Endothelial cell of umbilical vein (primary cell): ENCODE measurements around the gene PPP1CA. TPM values are rescaled to one million over a fixed set of nuclear protein-coding genes. Genes with fewer than 3 reads are reported as not detected.

Experiments
- BruUV-seq: library from RNA; stranded (reverse); fragments of 400-500 nt; replicated peaks from 2 replicates; lab custom pipeline; 2021; lab: Mats Ljungman, UMichigan
- CTCF ChIA-PET: fragments of 300-600, 350-600 bp; sonication (Branson Sonifier 250); formaldehyde crosslinking; loops from one replicate; lab custom pipeline; 2021; ENCODE audit warnings: antibody characterized with exemption, inconsistent platforms; lab: Charles Lee
- POLR2A ChIA-PET: fragments of 300-600, 350-600 bp; sonication (Branson Sonifier 250); formaldehyde crosslinking; loops from one replicate; lab custom pipeline; 2021; ENCODE audit warnings: antibody characterized with exemption, inconsistent platforms; lab: Charles Lee
- DNase-seq: peaks from one replicate; pipeline ENCODE4 v3.0.0-alpha.2; 2011; ENCODE audit warnings: low read depth, low spot score
- FAIRE-seq: peaks from 2 replicates; lab custom pipeline; 2011; peaks lifted over from hg19 to GRCh38; lab: Jason Lieb, UNC
- H2AFZ ChIP-seq: 2 replicates; pipeline ENCODE4 v1.6.0; 2012; ENCODE audit warnings: low read depth, low read length, control low read depth, inconsistent platforms
- H3K27ac ChIP-seq: 2 replicates; pipeline ENCODE4 v1.5.1; 2011; ENCODE audit warnings: low read depth, mild to moderate bottlenecking, control low read depth, low read length, moderate library complexity; ENCODE audit not compliant: insufficient read depth
- H3K27me3 ChIP-seq, 2 experiments: 2 replicates each; pipeline versions ENCODE4 v1.6.0 to v1.6.1; 2011; ENCODE audit warnings: low read length in 2 of 2, mixed read lengths in 1 of 2; ENCODE audit not compliant: control insufficient read depth in 2 of 2, insufficient read depth in 2 of 2
- H3K36me3 ChIP-seq, 2 experiments: 2 replicates in 1 of 2; 3 replicates in 1 of 2; pipeline ENCODE4 v1.5.1; 2011; ENCODE audit warnings: low read length in 2 of 2, mild to moderate bottlenecking in 1 of 2, moderate library complexity in 1 of 2; ENCODE audit not compliant: control insufficient read depth in 2 of 2, insufficient read depth in 2 of 2; ENCODE audit errors: extremely low read depth in 1 of 2
- H3K4me1 ChIP-seq: 3 replicates; pipeline ENCODE4 v1.5.1; 2011; ENCODE audit warnings: mild to moderate bottlenecking, low read length; ENCODE audit not compliant: control insufficient read depth, insufficient read depth; ENCODE audit errors: extremely low read depth
- H3K4me2 ChIP-seq: 2 replicates; pipeline ENCODE4 v1.6.1; 2011; ENCODE audit warnings: low read length, control low read depth, mixed read lengths; ENCODE audit not compliant: insufficient read depth
- H3K4me3 ChIP-seq, 3 experiments: fragments of 200-600 bp in 1 of 3; sonication (generic), shearing (Covaris generic) in 1 of 3; replicated peaks in 1 of 3; 2 replicates each; pipeline ENCODE4 v1.5.1; 2011 to 2016; ENCODE audit warnings: control low read depth in 3 of 3, low read length in 3 of 3, mild to moderate bottlenecking in 2 of 3, inconsistent platforms in 1 of 3, low read depth in 1 of 3, moderate library complexity in 1 of 3; ENCODE audit not compliant: insufficient read depth in 1 of 3
- H3K79me2 ChIP-seq: 2 replicates; pipeline ENCODE4 v1.6.0; 2012; ENCODE audit warnings: low read length, inconsistent platforms; ENCODE audit not compliant: control insufficient read depth, insufficient read depth
- H3K9ac ChIP-seq: replicated peaks from 2 replicates; pipeline ENCODE3; 2011; ENCODE audit warnings: low read length, control low read depth; ENCODE audit not compliant: insufficient read depth; ENCODE audit errors: extremely low read depth
- H3K9me1 ChIP-seq: replicated peaks from 3 replicates; pipeline ENCODE4 v1.6.0; 2011; ENCODE audit warnings: mild to moderate bottlenecking, low read length; ENCODE audit not compliant: control insufficient read depth, insufficient read depth; ENCODE audit errors: extremely low read depth
- H3K9me3 ChIP-seq: replicated peaks from 2 replicates; pipeline ENCODE4 v1.5.1; 2012; ENCODE audit warnings: low read length, inconsistent platforms; ENCODE audit not compliant: control insufficient read depth, insufficient read depth
- H4K20me1 ChIP-seq: replicated peaks from 2 replicates; pipeline ENCODE3; 2011; ENCODE audit warnings: mild to moderate bottlenecking, low read length; ENCODE audit not compliant: control insufficient read depth, insufficient read depth; ENCODE audit errors: extremely low read depth
- EZH2 ChIP-seq: IDR thresholded peaks from 2 replicates; pipeline ENCODE4 v1.6.1; 2012; ENCODE audit warnings: borderline replicate concordance, low read depth, mild to moderate bottlenecking, moderate library complexity, low read length, inconsistent platforms; ENCODE audit not compliant: severe bottlenecking
- FOS ChIP-seq: IDR thresholded peaks from 2 replicates; pipeline ENCODE4 v1.6.1; 2011; ENCODE audit warnings: mild to moderate bottlenecking, low read length, moderate library complexity, borderline replicate concordance; ENCODE audit not compliant: insufficient read depth
- GATA2 ChIP-seq: IDR thresholded peaks from 2 replicates; pipeline ENCODE4 v1.7.0; 2011; ENCODE audit warnings: low read depth, mild to moderate bottlenecking, moderate library complexity, mixed read lengths, low read length; ENCODE audit not compliant: insufficient read length, insufficient read depth
- JUN ChIP-seq: IDR thresholded peaks from 2 replicates; pipeline ENCODE4 v1.6.1; 2011; ENCODE audit warnings: borderline replicate concordance, low read depth; ENCODE audit not compliant: insufficient read length, insufficient read depth
- MAX ChIP-seq: IDR thresholded peaks from 2 replicates; pipeline ENCODE4 v1.6.1; 2011; ENCODE audit not compliant: insufficient read depth, insufficient read length
- MYC ChIP-seq: IDR thresholded peaks from one replicate; pipeline ENCODE4 v1.6.1; 2011; ENCODE audit warnings: mild to moderate bottlenecking, low read depth, low read length
- POLR2A ChIP-seq: IDR thresholded peaks from 2 replicates; pipeline ENCODE4 v1.6.1; 2012; ENCODE audit warnings: low read depth, mild to moderate bottlenecking, control low read depth, low read length
- POLR2AphosphoS5 ChIP-seq: IDR thresholded peaks from 2 replicates; pipeline ENCODE4 v1.6.1; 2012; ENCODE audit warnings: low read depth, mild to moderate bottlenecking, control low read depth, low read length, moderate library complexity; ENCODE audit not compliant: insufficient read depth
- dilution Hi-C: fragments of 300-500 bp; cut with MboI; formaldehyde crosslinking; loops from one replicate; pipeline ENCODE4 v1.15.0; 2019; ENCODE audit warnings: low sequenced_read_pairs; ENCODE audit not compliant: extremely low pct_ligation_motif_present
- intact Hi-C: fragments of 100-400 bp; cut with micrococcal nuclease; formaldehyde crosslinking; loops from one replicate; pipeline ENCODE4 v1.10.0; 2022
- polyA plus RNA-seq, 4 experiments: library from polyadenylated mRNA; depleted of rRNA in 3 of 4; stranded (reverse) in 3 of 4; unstranded in 1 of 4; fragments of >200 nt; gene quantifications; 2 replicates each; pipeline versions ENCODE4 v1.2.1 to v1.2.3, GENCODE V29; 2011 to 2012; ENCODE audit warnings: missing spikeins in 1 of 4
- total RNA-seq: library from RNA; stranded (reverse); gene quantifications from 2 replicates; pipeline ENCODE4 v1.2.3, GENCODE V29; 2021
- TF ChIP-seq, protein P1 (sequence below), 2 donors: IDR thresholded peaks; 1 replicate in 1 of 2; 2 replicates in 1 of 2; pipeline ENCODE4 v1.5.1; 2011; ENCODE audit warnings: low read length in 2 of 2, mild to moderate bottlenecking in 2 of 2, moderate library complexity in 2 of 2, control low read depth in 1 of 2, inconsistent platforms in 1 of 2, low read depth in 1 of 2; ENCODE audit not compliant: insufficient read depth in 1 of 2; ENCODE audit errors: extremely low read depth in 1 of 2

Gene PPP1CA
- total and polyA plus RNA-seq, 2 donors (not counting 3 experiments of a cell fraction or from before 2014, with no cell fraction given): 192 to 419 TPM

GRCh38 chr11:67441731-67442351 lies 40.2 kb upstream of the PPP1CA start:
- no peaks in the 10 kb centered on the region for H4K20me1 ChIP-seq
- H3K36me3 ChIP-seq: peaks cover 0 to 22% of the 10 kb centered on the region in 2 experiments
- H3K27me3 ChIP-seq: no peaks in the 10 kb centered on the region
- BruUV-seq: no TSS peak
- TF ChIP-seq GATA2 (no peak), JUN (no peak), MYC (no peak), POLR2A (no peak), POLR2AphosphoS5 (no peak), EZH2 (no peak), MAX (no peak), FOS (no peak)
- TF ChIP-seq, protein P1, sequence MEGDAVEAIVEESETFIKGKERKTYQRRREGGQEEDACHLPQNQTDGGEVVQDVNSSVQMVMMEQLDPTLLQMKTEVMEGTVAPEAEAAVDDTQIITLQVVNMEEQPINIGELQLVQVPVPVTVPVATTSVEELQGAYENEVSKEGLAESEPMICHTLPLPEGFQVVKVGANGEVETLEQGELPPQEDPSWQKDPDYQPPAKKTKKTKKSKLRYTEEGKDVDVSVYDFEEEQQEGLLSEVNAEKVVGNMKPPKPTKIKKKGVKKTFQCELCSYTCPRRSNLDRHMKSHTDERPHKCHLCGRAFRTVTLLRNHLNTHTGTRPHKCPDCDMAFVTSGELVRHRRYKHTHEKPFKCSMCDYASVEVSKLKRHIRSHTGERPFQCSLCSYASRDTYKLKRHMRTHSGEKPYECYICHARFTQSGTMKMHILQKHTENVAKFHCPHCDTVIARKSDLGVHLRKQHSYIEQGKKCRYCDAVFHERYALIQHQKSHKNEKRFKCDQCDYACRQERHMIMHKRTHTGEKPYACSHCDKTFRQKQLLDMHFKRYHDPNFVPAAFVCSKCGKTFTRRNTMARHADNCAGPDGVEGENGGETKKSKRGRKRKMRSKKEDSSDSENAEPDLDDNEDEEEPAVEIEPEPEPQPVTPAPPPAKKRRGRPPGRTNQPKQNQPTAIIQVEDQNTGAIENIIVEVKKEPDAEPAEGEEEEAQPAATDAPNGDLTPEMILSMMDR (IDR thresholded peaks at IDR 0.05; ENCODE audit: extremely low read depth in 1 of 2, insufficient read depth in 1 of 2, low read depth in 1 of 2, low read length in 2 of 2): no peak
- DNase-seq (no peak), FAIRE-seq (no peak)
- dilution Hi-C loops: no loop called here
- no peaks in the 10 kb centered on the region for H3K9me1 ChIP-seq
- no peak overlapping the region for H3K27ac ChIP-seq
- H3K4me3 ChIP-seq: no peak overlapping the region
- intact Hi-C loops: loop anchor here (2.0 kb wide), 2 partner anchors 39 to 63 kb away; partner anchors contain the start of gene PITPNM1
- no peaks in the 10 kb centered on the region for H3K9me3 ChIP-seq
- peaks cover 6% of the 10 kb centered on the region for H3K4me1 ChIP-seq
- H3K79me2 ChIP-seq: peaks cover 11% of the 10 kb centered on the region
- no peak overlapping the region for H3K9ac ChIP-seq
- H3K4me2 ChIP-seq: no peak overlapping the region
- CTCF ChIA-PET: no interaction called here
- H2AFZ ChIP-seq: no peak overlapping the region
- POLR2A ChIA-PET: no interaction called here
